ENCODE measurements around the gene METTL25B. TPM values are rescaled to one million over a fixed set of nuclear protein-coding genes. Genes with fewer than 3 reads are reported as not detected.

Gene METTL25B
- total and polyA plus RNA-seq, 9 donors, result 18.1 to 39.6 (median 33.2) TPM

DNA sequence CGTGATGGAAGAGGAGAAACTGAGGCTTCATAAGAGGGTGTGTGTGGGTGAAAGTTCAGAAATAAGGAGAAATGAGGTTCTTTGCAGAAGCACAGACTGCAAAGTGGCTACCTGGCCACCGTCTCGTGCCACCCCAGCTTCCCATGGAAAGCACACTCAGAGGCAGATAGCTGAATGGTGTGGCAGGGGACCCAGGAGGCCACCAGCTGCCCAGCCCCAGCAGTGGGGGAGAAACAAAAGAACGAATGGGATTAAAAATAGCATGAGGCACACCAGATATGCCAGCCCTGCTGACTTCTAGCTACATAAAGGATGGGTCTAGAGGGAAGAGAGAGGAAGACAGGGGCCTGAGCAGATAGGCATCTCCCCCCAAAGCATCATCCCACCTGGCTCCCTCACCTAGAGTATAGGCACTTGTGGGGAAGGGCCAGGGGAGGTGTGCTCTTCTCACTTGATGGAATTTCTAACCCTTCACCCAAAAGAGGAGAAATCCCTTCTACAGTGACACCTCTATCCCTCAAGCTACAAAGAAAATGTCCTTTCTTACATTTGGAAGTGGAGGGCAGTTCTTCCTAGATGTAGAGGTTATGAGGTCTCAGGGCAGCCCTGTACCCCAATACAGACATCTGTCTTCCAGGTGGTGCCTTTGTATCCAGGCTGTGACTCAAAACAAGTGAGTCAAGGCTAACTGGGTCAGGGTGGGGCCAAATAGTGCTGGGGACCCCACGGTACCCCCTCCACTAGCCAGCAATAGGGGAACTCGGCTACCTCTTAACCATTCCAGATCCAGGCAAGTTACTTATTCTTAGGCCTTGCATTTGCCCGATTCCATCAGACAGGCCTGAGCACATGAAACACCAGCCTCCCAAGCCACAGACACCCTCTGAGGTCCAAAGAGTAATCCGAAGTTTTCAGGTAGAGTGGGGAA lies 19.7 kb downstream of the METTL25B start:
- intact Hi-C loops (cut with DNase I), result no loop called here
- 5 to 9% (median 8%) methylated on average over 8 of the region's 8 CpGs for WGBS, 3 donors

DNA sequence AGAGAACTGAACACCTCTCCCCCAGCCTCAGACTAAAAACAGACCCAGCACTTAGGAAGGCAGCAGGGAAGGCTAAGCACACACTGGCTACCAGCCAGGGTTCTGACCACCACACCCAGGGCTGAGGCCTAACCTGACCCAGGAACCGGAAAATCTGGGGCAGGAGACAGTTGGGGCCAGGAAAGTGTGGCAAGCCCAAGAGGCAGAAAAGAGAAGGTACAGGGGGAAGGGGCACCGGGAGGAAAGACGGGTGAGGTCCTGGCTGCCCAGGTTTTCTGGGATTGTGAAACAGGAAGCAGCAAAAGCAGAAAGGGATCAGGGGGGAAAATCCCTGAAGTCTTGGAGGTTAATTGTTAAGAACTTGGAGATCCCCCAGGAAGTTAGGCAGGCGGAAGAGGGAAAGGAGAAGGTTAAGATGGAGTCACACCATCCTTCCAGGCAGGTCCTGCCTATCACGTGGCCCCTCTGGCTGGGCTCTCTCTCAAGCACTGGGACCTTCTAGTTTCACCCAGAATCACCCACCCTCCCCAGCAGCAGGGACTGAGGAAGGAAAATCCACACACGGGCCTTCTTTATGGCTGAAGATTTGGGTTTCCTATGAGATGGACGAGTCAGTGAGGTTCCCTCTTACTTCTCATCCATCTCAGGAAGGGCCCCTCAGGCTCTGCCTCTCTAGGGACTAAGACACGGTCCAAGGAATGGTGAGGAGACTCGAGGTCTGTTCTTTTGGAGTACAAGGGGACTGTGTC lies 20.6 kb downstream of the METTL25B start:
- peak overlapping the region; percentile 66 for H3K4me3 ChIP-seq
- WGBS, 3 donors, result 3 to 7% (median 5%) methylated on average over 9 of the region's 9 CpGs
- peak; percentile 72 to 81 (median 75) for DNase-seq
- H3K36me3 ChIP-seq, result no peaks in the 10 kb centered on the region
- H3K4me1 ChIP-seq (ENCODE audit: insufficient read depth), result peaks cover 26% of the 10 kb centered on the region
- peak overlapping the region; percentile 93 to 96 for H3K27ac ChIP-seq
- no peaks in the 10 kb centered on the region for H3K9me3 ChIP-seq
- H3K27me3 ChIP-seq, result no peaks in the 10 kb centered on the region
- TF ChIP-seq POLR2A (IDR thresholded peaks at IDR 0.05), result peak; percentile 51
- TF ChIP-seq, protein P1, sequence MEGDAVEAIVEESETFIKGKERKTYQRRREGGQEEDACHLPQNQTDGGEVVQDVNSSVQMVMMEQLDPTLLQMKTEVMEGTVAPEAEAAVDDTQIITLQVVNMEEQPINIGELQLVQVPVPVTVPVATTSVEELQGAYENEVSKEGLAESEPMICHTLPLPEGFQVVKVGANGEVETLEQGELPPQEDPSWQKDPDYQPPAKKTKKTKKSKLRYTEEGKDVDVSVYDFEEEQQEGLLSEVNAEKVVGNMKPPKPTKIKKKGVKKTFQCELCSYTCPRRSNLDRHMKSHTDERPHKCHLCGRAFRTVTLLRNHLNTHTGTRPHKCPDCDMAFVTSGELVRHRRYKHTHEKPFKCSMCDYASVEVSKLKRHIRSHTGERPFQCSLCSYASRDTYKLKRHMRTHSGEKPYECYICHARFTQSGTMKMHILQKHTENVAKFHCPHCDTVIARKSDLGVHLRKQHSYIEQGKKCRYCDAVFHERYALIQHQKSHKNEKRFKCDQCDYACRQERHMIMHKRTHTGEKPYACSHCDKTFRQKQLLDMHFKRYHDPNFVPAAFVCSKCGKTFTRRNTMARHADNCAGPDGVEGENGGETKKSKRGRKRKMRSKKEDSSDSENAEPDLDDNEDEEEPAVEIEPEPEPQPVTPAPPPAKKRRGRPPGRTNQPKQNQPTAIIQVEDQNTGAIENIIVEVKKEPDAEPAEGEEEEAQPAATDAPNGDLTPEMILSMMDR (IDR thresholded peaks at IDR 0.05), result no peak
- intact Hi-C loops (cut with DNase I), result no loop called here

More for the DNA sequence above, 19.7 kb downstream of the METTL25B start:
- Histone ChIP-seq H3K9me3 (no peaks in the 10 kb centered on the region), H3K27ac (peak overlapping the region; percentile 93 to 96), H3K36me3 (no peaks in the 10 kb centered on the region), H3K4me3 (peak overlapping the region; percentile 66), H3K27me3 (no peaks in the 10 kb centered on the region), H3K4me1 (ENCODE audit: insufficient read depth) (peaks cover 25% of the 10 kb centered on the region)
- TF ChIP-seq, protein P1 (IDR thresholded peaks at IDR 0.05), result no peak
- TF ChIP-seq POLR2A (IDR thresholded peaks at IDR 0.05) (no peak), EP300 (IDR thresholded peaks at IDR 0.05) (no peak)
- DNase-seq, result no peak

GRCh38 chr1:156749419-156750118 lies 21.3 kb downstream of the METTL25B start:
- 20 to 32% (median 27%) methylated on average over 8 of the region's 8 CpGs for WGBS, 3 donors
- DNase-seq, result peak in 1 of 5 donors; percentile 41
- Histone ChIP-seq H3K36me3 (no peaks in the 10 kb centered on the region), H3K9me3 (no peaks in the 10 kb centered on the region), H3K27me3 (no peaks in the 10 kb centered on the region), H3K4me3 (peak overlapping the region; percentile 66), H3K4me1 (ENCODE audit: insufficient read depth) (peaks cover 26% of the 10 kb centered on the region), H3K27ac (peak overlapping the region; percentile 93 to 96)
- TF ChIP-seq POLR2A (IDR thresholded peaks at IDR 0.05) (no peak), EP300 (IDR thresholded peaks at IDR 0.05) (no peak)
- TF ChIP-seq, protein P1 (IDR thresholded peaks at IDR 0.05), result no peak
- intact Hi-C loops (cut with DNase I), result no loop called here

DNA sequence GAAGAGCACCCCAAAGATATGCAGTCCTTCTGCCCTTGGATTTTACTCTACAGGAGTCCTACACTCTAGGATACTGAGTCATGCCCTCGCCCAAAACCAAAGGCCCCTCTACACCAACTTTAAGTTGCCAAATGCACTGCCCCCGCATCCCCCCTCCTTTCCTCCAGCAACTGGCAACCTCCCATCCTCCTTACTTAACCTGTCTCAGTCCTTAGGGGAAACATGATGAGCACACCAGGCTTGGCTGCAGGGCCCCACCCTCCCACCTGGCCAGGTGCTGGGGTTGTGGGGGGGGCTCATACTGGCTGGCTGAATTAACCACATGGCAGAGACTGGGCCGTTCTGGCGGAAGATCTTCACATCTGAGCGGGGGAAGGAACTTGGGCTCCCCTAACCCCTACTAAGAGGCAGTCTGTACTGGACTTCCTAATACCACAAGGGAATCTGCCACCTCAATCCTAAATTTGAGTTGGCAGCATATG lies 22.0 kb downstream of the METTL25B start:
- Histone ChIP-seq H3K27me3 (no peaks in the 10 kb centered on the region), H3K27ac (peak overlapping the region; percentile 93 to 96), H3K4me1 (ENCODE audit: insufficient read depth) (peaks cover 26% of the 10 kb centered on the region), H3K4me3 (peak overlapping the region; percentile 66), H3K9me3 (no peaks in the 10 kb centered on the region), H3K36me3 (no peaks in the 10 kb centered on the region)
- 0 to 1% (median 0%) methylated on average over 5 of the region's 5 CpGs for WGBS, 3 donors
- TF ChIP-seq POLR2A (IDR thresholded peaks at IDR 0.05), result no peak
- no peak for TF ChIP-seq EP300 (IDR thresholded peaks at IDR 0.05)
- TF ChIP-seq, protein P1 (IDR thresholded peaks at IDR 0.05), result no peak
- peak in 4 of 5 donors; percentile 59 to 70 (median 64) for DNase-seq
- intact Hi-C loops (cut with DNase I), result no loop called here
